Activated CD4-positive, alpha-beta T cell treated with anti-CD3 and anti-CD28 coated beads, Interleukin-2, amount 10 ng/mL, durations not matched to agents 24 days and 14 days (primary cell): Measurements from ENCODE around the gene SETDB2. TPM values are rescaled to one million over a fixed set of nuclear protein-coding genes. Genes with fewer than 3 reads are reported as not detected.

Source experiments
- DNase-seq: peaks from one replicate; pipeline ENCODE4 v3.0.0; 2022
- H3K27ac Mint-ChIP-seq: one replicate; pipeline ENCODE4 v1.8.0; 2022; ENCODE audit warnings: mild to moderate bottlenecking, mixed read lengths
- H3K27me3 Mint-ChIP-seq: one replicate; pipeline ENCODE4 v1.8.0; 2022; ENCODE audit warnings: mixed read lengths
- H3K36me3 Mint-ChIP-seq: one replicate; pipeline ENCODE4 v1.8.0; 2022; ENCODE audit warnings: low read depth, mild to moderate bottlenecking, mixed read lengths
- H3K4me1 Mint-ChIP-seq: one replicate; pipeline ENCODE4 v1.8.0; 2021; ENCODE audit warnings: mixed read lengths
- H3K4me3 Mint-ChIP-seq: one replicate; pipeline ENCODE4 v1.8.0; 2022; ENCODE audit warnings: mild to moderate bottlenecking, moderate library complexity, mixed read lengths
- H3K9me3 Mint-ChIP-seq: one replicate; pipeline ENCODE4 v1.8.0; 2021; ENCODE audit warnings: mixed read lengths
- intact Hi-C: fragments of 100-400 bp; cut with micrococcal nuclease; formaldehyde crosslinking; loops from one replicate; pipeline ENCODE4 v1.15.1; 2023
- total RNA-seq: library from RNA; stranded (reverse); gene quantifications from 2 replicates; pipeline ENCODE4 v1.2.3, GENCODE V29; 2022

SETDB2 gene
- total RNA-seq, 1 donor from 2014 or later = 13.4 TPM

DNA sequence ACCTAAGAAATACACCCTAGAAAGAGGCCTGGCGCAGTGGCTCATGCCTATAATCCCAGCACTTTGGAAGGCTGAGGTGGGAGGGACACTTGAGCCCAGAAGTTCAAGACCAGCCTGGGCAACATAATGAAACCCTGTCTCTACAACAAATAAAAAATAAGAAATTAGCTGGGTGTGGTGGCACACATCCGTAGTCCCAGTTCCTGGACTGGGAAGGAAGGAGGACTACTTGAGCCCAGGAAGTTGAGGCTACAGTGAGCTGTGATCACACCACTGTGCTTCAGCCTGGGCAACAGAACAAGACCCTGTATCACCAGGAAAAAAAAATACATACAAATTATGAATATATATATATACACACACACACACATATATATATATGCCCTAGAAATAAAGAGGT lies 94.3 kb downstream of the SETDB2 start:
- no peaks in the 10 kb centered on the region for H3K9me3 Mint-ChIP-seq
- no peak for DNase-seq
- intact Hi-C loops = no loop called here
- no peaks in the 10 kb centered on the region for H3K27me3 Mint-ChIP-seq
- peaks cover 32% of the 10 kb centered on the region for H3K36me3 Mint-ChIP-seq
- peaks cover 18% of the 10 kb centered on the region for H3K4me1 Mint-ChIP-seq
- H3K4me3 Mint-ChIP-seq = no peak overlapping the region
- no peak overlapping the region for H3K27ac Mint-ChIP-seq

GRCh38 chr13:49539313-49539712 lies 95.2 kb downstream of the SETDB2 start:
- intact Hi-C loops = no loop called here
- H3K36me3 Mint-ChIP-seq = peaks cover 30% of the 10 kb centered on the region
- peaks cover 18% of the 10 kb centered on the region for H3K4me1 Mint-ChIP-seq
- no peaks in the 10 kb centered on the region for H3K27me3 Mint-ChIP-seq
- no peaks in the 10 kb centered on the region for H3K9me3 Mint-ChIP-seq
- H3K27ac Mint-ChIP-seq = peak overlapping the region; percentile 75
- DNase-seq = no peak
- H3K4me3 Mint-ChIP-seq = peak overlapping the region; percentile 72

DNA sequence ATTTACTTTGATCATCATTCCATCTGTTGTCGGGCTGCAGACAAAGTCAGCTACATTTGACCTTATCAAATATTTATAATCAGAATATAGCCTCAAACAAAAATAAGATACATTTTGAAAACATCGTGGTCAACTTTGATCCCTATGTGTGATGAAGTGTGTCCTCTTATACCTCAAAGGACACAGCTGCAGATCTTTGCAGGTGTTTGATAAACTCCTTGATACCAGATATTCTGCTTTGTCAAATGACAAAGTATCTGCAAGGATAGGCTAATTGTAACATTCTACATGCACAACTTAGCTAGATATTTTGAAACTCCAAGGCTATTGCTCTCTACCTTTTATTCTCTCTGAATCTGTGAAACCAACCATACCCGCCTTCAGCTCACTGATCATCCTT lies 95.7 kb downstream of the SETDB2 start:
- Mint-ChIP-seq H3K4me3 (peak overlapping the region; percentile 72), H3K36me3 (peaks cover 32% of the 10 kb centered on the region), H3K4me1 (peaks cover 18% of the 10 kb centered on the region), H3K9me3 (no peaks in the 10 kb centered on the region), H3K27me3 (no peaks in the 10 kb centered on the region), H3K27ac (peak overlapping the region; percentile 65)
- intact Hi-C loops = loop anchor here (5.0 kb wide), 1 partner anchor 42 kb away; the partner anchor contains the start of gene PHF11
- no peak for DNase-seq

DNA sequence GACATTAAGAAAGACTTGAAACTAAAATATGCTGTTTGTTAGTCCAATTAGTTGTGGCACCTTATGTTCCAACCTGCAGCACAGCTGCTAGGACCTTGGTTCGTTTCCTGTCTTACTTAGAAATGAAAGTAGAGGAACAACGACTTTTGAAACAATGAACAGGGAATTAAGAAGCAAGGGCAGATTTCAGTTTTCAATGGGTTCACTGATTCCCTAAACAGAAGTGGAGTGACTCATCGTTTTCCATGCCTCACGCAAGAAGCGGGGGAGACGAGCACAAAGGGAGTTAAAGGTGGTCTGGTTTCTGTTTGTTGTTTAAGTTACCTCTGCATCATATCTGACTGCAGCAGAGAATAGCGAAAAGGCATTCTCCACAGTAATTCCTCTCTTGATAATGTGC lies 96.5 kb downstream of the SETDB2 start:
- Mint-ChIP-seq H3K36me3 (peaks cover 35% of the 10 kb centered on the region), H3K27ac (peak overlapping the region; percentile 65), H3K27me3 (no peaks in the 10 kb centered on the region), H3K9me3 (no peaks in the 10 kb centered on the region), H3K4me1 (peaks cover 18% of the 10 kb centered on the region), H3K4me3 (peak overlapping the region; percentile 65)
- intact Hi-C loops = loop anchor here (5.0 kb wide), 1 partner anchor 43 kb away; the partner anchor contains the start of gene PHF11
- peak; percentile 72 for DNase-seq

GRCh38 chr13:49543656-49544055 lies 99.6 kb downstream of the SETDB2 start:
- Mint-ChIP-seq H3K9me3 (no peaks in the 10 kb centered on the region), H3K36me3 (peaks cover 43% of the 10 kb centered on the region), H3K4me3 (no peak overlapping the region), H3K4me1 (peaks cover 25% of the 10 kb centered on the region), H3K27ac (no peak overlapping the region), H3K27me3 (no peaks in the 10 kb centered on the region)
- intact Hi-C loops = loop anchor here (5.0 kb wide), 1 partner anchor 46 kb away; the partner anchor contains the start of gene PHF11
- DNase-seq = no peak

Other genes with a start within 250 kb of the SETDB2 start
- gene MLNR, start 223.9 kb upstream of the SETDB2 start, total RNA-seq = not detected in 2 replicates
- 8.0 and 9.5 TPM in 2 replicates for gene CDADC1, start 196.3 kb upstream of the SETDB2 start, total RNA-seq
- gene CAB39L, start 210 bp upstream of the SETDB2 start, total RNA-seq = 5.7 and 6.8 TPM in 2 replicates
- gene PHF11, start 51.7 kb downstream of the SETDB2 start, total RNA-seq = 56.8 and 60.8 TPM in 2 replicates
- 14.8 and 16.2 TPM in 2 replicates for gene RCBTB1, start 141.3 kb downstream of the SETDB2 start, total RNA-seq
- gene ARL11, start 184.2 kb downstream of the SETDB2 start, total RNA-seq = 0.65 and 0.76 TPM in 2 replicates
- gene EBPL, start 247.2 kb downstream of the SETDB2 start, total RNA-seq = 49.0 and 52.3 TPM in 2 replicates